C4-2B (cell line): ENCODE results near the gene STIM1.

Experiments
- H3K27ac ChIP-seq: fragments of 450-650 bp; 2 replicates; pipeline ENCODE4 v1.5.1; 2017
- CTCF ChIP-seq: fragments of 450-650 bp; conservative IDR thresholded peaks from 2 replicates; pipeline ENCODE4 v1.5.1; 2017; ENCODE audit warnings: mild to moderate bottlenecking
- ZFX ChIP-seq: fragments of 450-650 bp; IDR thresholded peaks from 2 replicates; pipeline ENCODE4 v1.6.1; 2017

STIM1 gene

GRCh38 chr11:3944198-3944597 is 88.7 kb downstream of the STIM1 start:
- no peak overlapping the region for H3K27ac ChIP-seq
- TF ChIP-seq ZFX (no peak), CTCF (no peak)

GRCh38 chr11:3946455-3947017 is 91.1 kb downstream of the STIM1 start:
- no peak overlapping the region for H3K27ac ChIP-seq
- TF ChIP-seq ZFX, result no peak
- TF ChIP-seq CTCF, result no peak

GRCh38 chr11:3947061-3947460 is 91.6 kb downstream of the STIM1 start:
- H3K27ac ChIP-seq, result no peak overlapping the region
- TF ChIP-seq ZFX (no peak), CTCF (no peak)

- H3K27ac ChIP-seq, result no peak overlapping the region
- TF ChIP-seq CTCF (no peak), ZFX (no peak)
Measured at GRCh38 chr11:3949125-3949524, 93.7 kb downstream of the STIM1 start.

- H3K27ac ChIP-seq, result no peak overlapping the region
- TF ChIP-seq ZFX (no peak), CTCF (no peak)
Measured at GRCh38 chr11:3950996-3951660, 95.7 kb downstream of the STIM1 start.

- no peak for TF ChIP-seq ZFX
- TF ChIP-seq CTCF, result no peak
- no peak overlapping the region for H3K27ac ChIP-seq
Measured at GRCh38 chr11:3952715-3953114, 97.3 kb downstream of the STIM1 start.

GRCh38 chr11:3953327-3953726 is 97.9 kb downstream of the STIM1 start:
- TF ChIP-seq CTCF (no peak), ZFX (no peak)
- no peak overlapping the region for H3K27ac ChIP-seq
